Keratinocyte (primary cell): ENCODE measurements around the gene GPR146. TPM values are rescaled to one million over a fixed set of nuclear protein-coding genes. Genes with fewer than 3 reads are reported as not detected.

ENCODE experiments used
- DNase-seq: peaks from one replicate; pipeline ENCODE4 v3.0.0-alpha.2; 2011; ENCODE audit warnings: low read depth, missing footprints, low spot score
- FAIRE-seq: peaks from 2 replicates; lab custom pipeline; 2011; peaks lifted over from hg19 to GRCh38; lab: Jason Lieb, UNC
- H2AFZ ChIP-seq: 2 replicates; pipeline ENCODE4 v1.6.0; 2012; ENCODE audit warnings: low read length, control low read depth, inconsistent platforms; ENCODE audit not compliant: control insufficient read depth
- H3K27ac ChIP-seq: 2 replicates; pipeline ENCODE4 v1.5.1; 2011; ENCODE audit warnings: low read length; ENCODE audit not compliant: control insufficient read depth, insufficient read depth
- H3K27me3 ChIP-seq: 3 replicates; pipeline ENCODE4 v1.6.0; 2011; ENCODE audit warnings: low read length; ENCODE audit not compliant: control insufficient read depth, insufficient read depth; ENCODE audit errors: extremely low read depth
- H3K36me3 ChIP-seq, 2 experiments: 2 replicates in 1 of 2; 3 replicates in 1 of 2; pipeline ENCODE4 v1.5.1; 2011; ENCODE audit warnings: low read length in 2 of 2, mild to moderate bottlenecking in 1 of 2; ENCODE audit not compliant: control insufficient read depth in 2 of 2, insufficient read depth in 2 of 2; ENCODE audit errors: extremely low read depth in 1 of 2
- H3K4me1 ChIP-seq: 3 replicates; pipeline ENCODE4 v1.5.1; 2011; ENCODE audit warnings: low read length; ENCODE audit not compliant: control insufficient read depth, insufficient read depth; ENCODE audit errors: extremely low read depth
- H3K4me2 ChIP-seq: 3 replicates; pipeline ENCODE4 v1.6.0; 2011; ENCODE audit warnings: low read depth, low read length; ENCODE audit not compliant: control insufficient read depth, insufficient read depth; ENCODE audit errors: extremely low read depth
- H3K4me3 ChIP-seq, 3 experiments: fragments of 200-600 bp in 1 of 3; sonication (generic) in 1 of 3; 2 replicates in 2 of 3; 3 replicates in 1 of 3; pipeline ENCODE4 v1.5.1; 2011 to 2016; ENCODE audit warnings: low read length in 3 of 3, mild to moderate bottlenecking in 3 of 3, control low read depth in 2 of 3, inconsistent platforms in 1 of 3, low read depth in 1 of 3, mixed read lengths in 1 of 3, mixed run types in 1 of 3, moderate library complexity in 1 of 3; ENCODE audit not compliant: control insufficient read depth in 2 of 3, insufficient read depth in 2 of 3; ENCODE audit errors: extremely low read depth in 1 of 3
- H3K79me2 ChIP-seq: 2 replicates; pipeline ENCODE4 v1.6.0; 2012; ENCODE audit warnings: low read length; ENCODE audit not compliant: control insufficient read depth, insufficient read depth
- H3K9ac ChIP-seq: 3 replicates; pipeline ENCODE4 v1.6.0; 2011; ENCODE audit warnings: low read length; ENCODE audit not compliant: control insufficient read depth, insufficient read depth; ENCODE audit errors: extremely low read depth
- H3K9me1 ChIP-seq: 3 replicates; pipeline ENCODE4 v1.6.0; 2011; ENCODE audit warnings: low read length; ENCODE audit not compliant: control insufficient read depth, insufficient read depth; ENCODE audit errors: extremely low read depth
- H3K9me3 ChIP-seq: 2 replicates; pipeline ENCODE4 v1.5.1; 2012; ENCODE audit warnings: low read depth, low read length; ENCODE audit not compliant: control insufficient read depth
- H4K20me1 ChIP-seq: 3 replicates; pipeline ENCODE4 v1.6.0; 2011; ENCODE audit warnings: low read length; ENCODE audit not compliant: control insufficient read depth, insufficient read depth; ENCODE audit errors: extremely low read depth
- CTCF ChIP-seq, 3 experiments: IDR thresholded peaks in 1 of 3; conservative IDR thresholded peaks in 1 of 3; optimal IDR thresholded peaks in 1 of 3; 2 replicates in 2 of 3; 3 replicates in 1 of 3; pipeline versions ENCODE3 to v1.5.1; 2011; ENCODE audit warnings: low read length in 3 of 3, mild to moderate bottlenecking in 3 of 3, moderate library complexity in 2 of 3, control low read depth in 1 of 3, inconsistent platforms in 1 of 3; ENCODE audit not compliant: insufficient read depth in 2 of 3; ENCODE audit errors: extremely low read depth in 1 of 3
- EZH2 ChIP-seq: IDR thresholded peaks from one replicate; pipeline ENCODE4 v1.6.1; 2012; ENCODE audit warnings: inconsistent platforms, mild to moderate bottlenecking, low read length, moderate library complexity
- dilution Hi-C: fragments of 300-500 bp; cut with MboI; formaldehyde crosslinking; loops from one replicate; pipeline ENCODE4 v1.7.0; 2020; ENCODE audit warnings: low sequenced_read_pairs; ENCODE audit not compliant: extremely low pct_ligation_motif_present
- polyA plus RNA-seq, 5 experiments: library from polyadenylated mRNA; depleted of rRNA in 3 of 5; stranded (reverse) in 3 of 5; stranded (forward) in 1 of 5; unstranded in 1 of 5; fragments of >200 nt; gene quantifications; 1 replicate in 1 of 5; 2 replicates in 3 of 5; 3 replicates in 1 of 5; pipeline versions ENCODE4 v1.2.1 to v1.2.3, GENCODE V29; 2011 to 2012; ENCODE audit warnings: missing spikeins in 2 of 5, low read depth in 1 of 5, low replicate concordance in 1 of 5

GPR146 gene
- polyA plus RNA-seq, 1 donor (not counting 4 experiments of a cell fraction or from before 2014, with no cell fraction given) = 0.13 TPM

- DNase-seq (no peak), FAIRE-seq (no peak)
- dilution Hi-C loops = no loop called here
- H3K27ac ChIP-seq = no peak overlapping the region
- peaks cover 11% of the 10 kb centered on the region for H4K20me1 ChIP-seq
- no peak overlapping the region for H3K9ac ChIP-seq
- TF ChIP-seq EZH2 (no peak), CTCF (optimal IDR thresholded peaks at IDR 0.05 in 1 of 3, IDR thresholded peaks at IDR 0.05 in 1 of 3, conservative IDR thresholded peaks at IDR 0.05 in 1 of 3; ENCODE audit: extremely low read depth in 1 of 3, insufficient read depth in 2 of 3, low read length in 3 of 3) (no peak)
- H3K9me3 ChIP-seq = no peaks in the 10 kb centered on the region
- peaks cover 0 to 2% of the 10 kb centered on the region in 2 experiments for H3K36me3 ChIP-seq
- H3K79me2 ChIP-seq = peaks cover 12% of the 10 kb centered on the region
- no peaks in the 10 kb centered on the region for H3K9me1 ChIP-seq
- H3K4me3 ChIP-seq = no peak overlapping the region
- H3K27me3 ChIP-seq = no peaks in the 10 kb centered on the region
- H2AFZ ChIP-seq = no peak overlapping the region
- H3K4me2 ChIP-seq = no peak overlapping the region
- H3K4me1 ChIP-seq = peaks cover 8% of the 10 kb centered on the region
Observed at GRCh38 chr7:1012004-1012715, 32.2 kb upstream of the GPR146 start.

GRCh38 chr7:1012716-1013095 lies 31.6 kb upstream of the GPR146 start:
- TF ChIP-seq EZH2 (no peak), CTCF (optimal IDR thresholded peaks at IDR 0.05 in 1 of 3, IDR thresholded peaks at IDR 0.05 in 1 of 3, conservative IDR thresholded peaks at IDR 0.05 in 1 of 3; ENCODE audit: extremely low read depth in 1 of 3, insufficient read depth in 2 of 3, low read length in 3 of 3) (no peak)
- H3K4me3 ChIP-seq = no peak overlapping the region
- H2AFZ ChIP-seq = no peak overlapping the region
- peaks cover 11% of the 10 kb centered on the region for H4K20me1 ChIP-seq
- H3K9ac ChIP-seq = no peak overlapping the region
- no peaks in the 10 kb centered on the region for H3K36me3 ChIP-seq
- dilution Hi-C loops = no loop called here
- peaks cover 8% of the 10 kb centered on the region for H3K4me1 ChIP-seq
- no peak overlapping the region for H3K4me2 ChIP-seq
- DNase-seq (no peak), FAIRE-seq (no peak)
- no peaks in the 10 kb centered on the region for H3K9me1 ChIP-seq
- H3K9me3 ChIP-seq = no peaks in the 10 kb centered on the region
- H3K27me3 ChIP-seq = no peaks in the 10 kb centered on the region
- H3K27ac ChIP-seq = no peak overlapping the region
- H3K79me2 ChIP-seq = peaks cover 12% of the 10 kb centered on the region
